ENCODE measurements around the gene INPP5K.
A peak's percentile ranks its signal among the peaks of the same experiment; 100 is the strongest.
"Not testable (repeated sequence)": the region's sequence is repeated elsewhere in the genome, so short reads cannot be mapped to it uniquely, and the experiment has no call there.

INPP5K gene

DNA sequence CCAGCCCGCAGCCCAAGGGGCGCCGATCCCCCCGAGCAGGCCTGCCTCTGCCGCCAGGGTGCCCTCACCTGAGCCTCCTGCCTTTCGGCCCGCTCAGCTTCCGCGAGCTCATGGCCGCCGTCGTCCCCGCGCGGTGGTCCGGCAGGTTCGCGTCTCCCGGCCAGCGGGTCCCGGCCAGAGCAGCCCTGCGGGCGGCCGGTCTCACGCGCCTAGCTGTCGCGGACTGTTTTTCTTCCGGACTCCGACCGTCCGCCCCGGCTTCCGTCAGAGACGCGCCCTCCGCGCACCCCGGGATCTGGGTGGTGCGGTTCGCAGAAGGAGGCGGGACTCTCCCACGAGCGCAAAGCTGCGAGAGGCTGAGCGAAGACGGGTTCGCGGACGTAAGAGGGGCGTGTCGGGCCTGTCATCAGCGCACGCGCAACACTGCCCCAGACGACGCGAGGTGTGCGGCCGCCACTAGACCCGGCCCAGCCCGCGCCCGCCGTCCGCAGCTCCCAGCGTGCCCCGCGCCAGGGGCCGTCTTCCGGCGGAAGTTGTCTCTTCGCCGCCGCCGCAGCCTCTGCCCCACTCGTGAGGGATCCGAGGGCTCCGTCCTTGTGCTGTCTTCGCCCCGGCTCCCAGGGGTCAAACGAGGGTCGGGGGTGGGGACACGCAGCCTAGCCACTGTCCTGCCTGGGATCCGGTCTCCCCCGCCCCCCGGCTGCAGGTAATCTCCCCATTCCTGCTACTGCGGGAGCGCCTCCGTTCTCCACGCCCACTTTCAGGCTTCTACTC is at the start of gene INPP5K:
TSS of gene INPP5K (minus strand) at position 225 of the 774 bp plus-strand sequence. CDS start at position 112, 113 bp downstream.
- peak; percentile 97 for DNase-seq (ENCODE audit: low spot score)

GRCh38 chr17:1565877-1566276 is 49.5 kb upstream of the INPP5K start:
- DNase-seq (ENCODE audit: low spot score), result no peak

- peak; percentile 19 for DNase-seq (ENCODE audit: low spot score)
Observed at GRCh38 chr17:1563786-1564613, 47.6 kb upstream of the INPP5K start.

DNA sequence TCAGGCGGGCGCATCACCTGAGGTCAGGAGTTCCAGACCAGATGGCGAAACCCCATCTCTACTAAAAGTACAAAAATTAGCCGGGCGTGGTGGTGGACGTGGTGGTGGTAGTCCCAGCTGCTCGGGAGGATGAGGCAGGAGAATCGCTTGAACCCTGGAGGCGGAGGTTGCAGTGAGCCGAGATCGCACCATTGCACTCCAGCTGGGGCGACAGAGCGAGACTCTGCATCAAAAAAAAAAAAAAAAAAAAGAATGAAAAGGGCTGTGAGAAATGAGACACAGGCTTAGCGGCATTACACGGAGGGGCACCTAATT is 47.0 kb upstream of the INPP5K start:
- DNase-seq (ENCODE audit: low spot score), result not testable (repeated sequence)

- DNase-seq (ENCODE audit: low spot score), result no peak
Observed at GRCh38 chr17:1562176-1562643, 45.8 kb upstream of the INPP5K start.

- DNase-seq (ENCODE audit: low spot score), result peak; percentile 16
Observed at GRCh38 chr17:1561420-1562175, 45.2 kb upstream of the INPP5K start.

- DNase-seq (ENCODE audit: low spot score), result no peak
Observed at GRCh38 chr17:1560858-1561355, 44.5 kb upstream of the INPP5K start.

DNA sequence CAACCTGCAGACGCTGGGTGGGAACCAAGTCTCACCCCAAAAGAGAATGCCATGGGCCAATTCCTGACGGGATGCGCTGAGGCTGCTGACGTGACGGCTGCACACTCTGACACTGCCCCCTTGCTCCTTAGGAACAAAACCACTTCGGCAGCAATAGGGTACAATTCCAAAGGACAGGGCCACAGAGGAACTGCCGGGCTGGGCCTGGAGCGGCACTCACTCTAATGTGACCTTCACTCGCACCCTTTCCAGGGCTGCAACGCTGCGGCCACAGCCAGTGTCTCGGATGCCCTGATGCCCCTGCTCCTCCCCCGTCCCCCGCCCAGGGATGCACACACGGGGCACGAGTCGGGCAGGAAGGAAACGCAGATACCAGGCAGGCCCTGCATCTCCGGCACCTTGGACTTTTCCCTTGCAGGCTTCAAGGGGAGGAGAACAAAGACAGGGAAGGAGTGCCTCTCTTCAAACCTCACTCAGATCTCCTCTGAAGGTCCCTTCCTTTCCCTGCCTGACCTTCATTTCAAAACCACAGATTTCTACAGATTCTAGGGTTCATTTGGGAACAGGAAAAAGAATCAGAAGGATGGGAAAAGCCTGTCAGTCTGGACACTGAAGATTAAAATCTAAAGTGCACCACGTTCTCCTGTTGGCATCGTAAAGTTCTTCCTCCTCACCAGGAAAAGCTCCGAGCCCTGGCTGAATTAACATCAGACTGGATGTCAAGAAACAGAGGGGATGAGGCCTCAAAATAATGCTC is 43.9 kb upstream of the INPP5K start:
- no peak for DNase-seq (ENCODE audit: low spot score)

GRCh38 chr17:1559047-1560043 is 42.9 kb upstream of the INPP5K start:
- no peak for DNase-seq (ENCODE audit: low spot score)

DNA sequence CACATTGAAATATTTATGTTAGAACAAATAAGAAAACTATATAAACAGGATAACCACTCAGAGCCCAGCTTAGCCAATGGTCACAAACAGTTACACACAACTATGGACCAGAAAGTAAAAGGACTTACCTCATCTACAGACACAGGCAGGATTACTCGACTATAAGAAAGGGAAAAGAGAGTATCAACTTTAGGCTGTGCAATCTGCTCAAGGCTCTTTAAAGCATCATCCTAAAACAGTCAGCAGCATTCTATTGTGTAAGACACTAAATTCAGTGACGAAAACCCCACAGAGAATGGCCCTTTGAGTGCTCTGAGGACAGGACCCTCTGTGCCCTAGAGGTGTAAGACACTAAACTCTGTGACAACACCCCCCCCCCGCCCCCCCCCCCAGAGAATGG is 42.0 kb upstream of the INPP5K start:
- DNase-seq (ENCODE audit: low spot score), result no peak

DNA sequence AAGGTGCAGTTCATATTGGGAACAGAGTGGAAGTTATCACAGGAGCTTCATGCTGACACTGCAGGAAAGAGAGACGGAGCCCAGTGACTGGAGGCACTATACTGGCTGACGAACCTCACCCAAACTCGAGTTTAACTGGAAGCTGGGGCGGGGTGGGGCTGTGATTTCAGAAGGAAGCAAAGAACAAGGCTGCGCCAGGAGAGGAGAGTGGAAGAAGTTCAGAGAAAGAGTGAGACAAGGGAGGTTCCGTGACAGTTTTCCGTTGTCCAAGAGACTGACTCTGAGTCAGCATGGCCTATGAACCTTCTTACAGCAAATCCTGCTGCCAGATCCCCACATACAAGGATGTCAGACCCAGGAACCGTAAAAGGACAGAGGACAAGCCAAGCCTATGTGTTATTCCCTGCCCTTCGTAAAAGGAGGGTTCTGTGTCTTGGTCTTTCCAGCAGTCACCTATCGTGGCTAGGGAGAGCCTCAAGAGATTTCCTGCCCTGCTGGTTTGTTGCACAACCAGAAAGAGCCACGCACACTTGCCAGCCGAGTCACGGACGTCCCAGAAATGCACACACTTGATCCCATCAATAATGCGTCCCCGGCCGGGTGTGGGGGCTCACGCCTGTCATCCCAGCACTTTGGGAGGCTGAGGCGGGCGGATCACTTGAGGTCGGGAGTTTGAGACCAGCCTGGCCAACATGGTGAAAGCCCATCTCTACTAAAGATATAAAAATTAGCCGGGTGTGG is 41.1 kb upstream of the INPP5K start:
- no peak for DNase-seq (ENCODE audit: low spot score)

DNA sequence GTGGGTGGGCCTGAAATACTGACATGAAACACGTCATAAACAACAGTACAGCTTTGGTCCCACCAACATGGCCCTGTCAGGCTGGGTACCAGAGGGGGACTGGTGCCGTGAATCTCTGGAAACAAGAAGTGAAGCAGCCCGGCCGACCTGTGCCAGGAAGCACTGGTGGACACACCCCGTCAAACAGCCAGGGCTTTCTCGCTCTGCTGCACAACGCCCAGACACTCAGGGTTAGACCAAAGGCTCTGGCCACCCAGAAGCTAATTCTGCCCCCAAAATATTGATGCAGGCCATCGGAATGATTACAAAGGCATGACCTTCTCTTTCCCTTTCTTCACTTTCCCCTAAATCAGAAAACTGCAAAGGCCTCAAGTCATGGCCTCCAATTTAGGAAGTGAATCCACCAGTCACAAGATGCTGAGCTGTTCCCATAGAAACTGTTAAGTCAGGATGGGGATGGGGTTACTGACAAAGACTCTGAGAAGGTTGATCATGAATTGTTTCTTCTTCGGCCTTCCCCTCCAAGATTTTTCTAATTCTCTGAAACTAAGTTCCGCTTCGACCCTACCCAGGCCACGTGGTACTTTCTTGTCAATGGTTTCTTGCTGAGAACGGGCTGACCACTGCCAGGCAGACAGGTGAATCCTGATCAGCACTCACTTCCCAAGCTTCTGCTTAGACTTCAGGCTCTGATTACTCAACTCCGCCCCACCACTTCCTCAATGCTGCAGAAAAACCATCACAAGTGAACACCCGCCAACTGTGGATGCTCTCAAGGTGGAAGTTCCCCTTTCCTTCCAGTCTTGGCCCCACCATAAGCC is 39.4 kb upstream of the INPP5K start:
- DNase-seq (ENCODE audit: low spot score), result no peak

- no peak for DNase-seq (ENCODE audit: low spot score)
Observed at GRCh38 chr17:1554751-1555540, 38.5 kb upstream of the INPP5K start.

GRCh38 chr17:1553354-1554266 is 37.2 kb upstream of the INPP5K start:
- DNase-seq (ENCODE audit: low spot score), result no peak

DNA sequence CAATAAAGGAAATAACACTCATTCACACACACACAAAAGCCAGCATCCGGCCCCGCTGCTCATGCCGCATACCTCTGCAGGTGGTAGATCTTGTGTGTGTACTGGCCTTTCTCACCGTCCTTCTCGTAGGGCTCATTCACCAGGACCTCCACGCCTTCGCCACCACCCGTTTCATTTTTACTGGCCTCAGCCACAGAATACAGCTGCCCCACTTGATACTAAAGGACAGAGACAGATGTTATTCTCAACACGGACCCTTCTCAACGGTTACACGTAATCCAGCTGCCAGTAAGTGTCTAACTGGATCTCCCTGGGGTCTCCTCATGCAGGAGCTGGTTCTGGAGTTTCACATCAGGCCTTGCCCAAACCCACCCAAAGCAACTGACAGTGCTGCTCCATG is 36.5 kb upstream of the INPP5K start:
- no peak for DNase-seq (ENCODE audit: low spot score)

- no peak for DNase-seq (ENCODE audit: low spot score)
Observed at GRCh38 chr17:1551741-1552140, 35.3 kb upstream of the INPP5K start.

DNA sequence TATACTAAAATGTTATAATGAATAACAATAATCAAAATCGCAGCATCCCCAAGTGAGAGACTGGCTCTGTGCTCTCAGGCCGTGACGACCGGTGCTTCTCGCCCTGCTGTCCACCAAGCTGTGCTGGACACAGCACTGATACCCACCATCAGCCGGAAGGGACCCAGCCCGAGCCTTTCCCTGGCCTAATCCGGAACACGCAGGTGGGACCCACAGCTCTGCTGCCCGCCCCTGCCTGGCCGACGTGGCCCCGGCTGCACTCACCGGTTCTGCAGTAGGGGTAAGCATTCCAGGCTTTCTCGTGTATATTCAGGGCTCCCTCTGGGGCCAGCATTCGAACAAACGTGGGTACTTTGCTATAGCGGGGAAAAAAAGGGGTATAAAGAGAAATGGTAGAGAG is 31.6 kb upstream of the INPP5K start:
- DNase-seq (ENCODE audit: low spot score), result no peak

Measured in SW480 (cell line).